K562 (cell line): ENCODE measurements around the gene C1QTNF5. TPM values are rescaled to one million over a fixed set of nuclear protein-coding genes. Genes with fewer than 3 reads are reported as not detected.

Experiments
- ATAC-seq: fragments of 200-7000 bp; cut with Tn5 transposase; 3 replicates; pipeline ENCODE4 v1.9.1; 2020; ENCODE audit warnings: moderate library complexity
- BruUV-seq: library from RNA; stranded (reverse); fragments of 400-500 nt; replicated peaks from 2 replicates; lab custom pipeline; 2021; lab: Mats Ljungman, UMichigan
- CTCF ChIA-PET: fragments of 300-600 bp; formaldehyde crosslinking; extraction: SDS; loops from one replicate; lab custom pipeline; 2021; ENCODE audit warnings: low intra/inter-chr PET ratio; lab: Yijun Ruan, JAX
- POLR2A ChIA-PET: fragments of 300-600, 350-650 bp; sonication (Branson Sonifier 250); formaldehyde crosslinking; extraction: SDS; loops from one replicate; lab custom pipeline; 2021; ENCODE audit warnings: antibody characterized with exemption, inconsistent platforms; lab: Yijun Ruan, JAX
- DNase-seq, 4 experiments: peaks; one replicate each; pipeline versions ENCODE4 v3.0.0 to v3.0.0-alpha.2; 2011 to 2018; ENCODE audit warnings: low spot score in 3 of 4, mixed read lengths in 3 of 4; ENCODE audit errors: extremely low read depth in 1 of 4
- FAIRE-seq: peaks from 2 replicates; lab custom pipeline; 2011; peaks lifted over from hg19 to GRCh38; lab: Jason Lieb, UNC
- H2AFZ ChIP-seq: 2 replicates; pipeline ENCODE4 v1.6.0; 2011; ENCODE audit warnings: low read depth, low read length, control low read depth, inconsistent platforms
- H3K27ac ChIP-seq: fragments of 200-600 bp; 3 replicates; pipeline ENCODE4 v1.8.0; 2011; ENCODE audit warnings: low read depth, mild to moderate bottlenecking, control low read depth, inconsistent platforms, low read length, moderate library complexity, mixed read lengths; ENCODE audit errors: extremely low read depth
- H3K27me3 ChIP-seq, 2 experiments: fragments of 300-600 bp in 1 of 2; 2 replicates in 1 of 2; 3 replicates in 1 of 2; pipeline versions ENCODE4 v1.6.0 to v1.8.0; 2011; ENCODE audit warnings: inconsistent platforms in 2 of 2, low read length in 2 of 2, mild to moderate bottlenecking in 1 of 2, mixed read lengths in 1 of 2, moderate library complexity in 1 of 2; ENCODE audit not compliant: control insufficient read depth in 2 of 2, insufficient read depth in 2 of 2
- H3K36me3 ChIP-seq: fragments of 300-600 bp; 3 replicates; pipeline ENCODE4 v1.8.0; 2011; ENCODE audit warnings: mild to moderate bottlenecking, low read length, inconsistent platforms; ENCODE audit not compliant: control insufficient read depth, insufficient read depth
- H3K4me1 ChIP-seq, 2 experiments: fragments of 200-600 bp in 1 of 2; replicated peaks in 1 of 2; 2 replicates in 1 of 2; 3 replicates in 1 of 2; pipeline versions ENCODE4 v1.5.1 to v1.8.0; 2011; ENCODE audit warnings: inconsistent platforms in 2 of 2, low read length in 2 of 2, mild to moderate bottlenecking in 1 of 2, mixed read lengths in 1 of 2, moderate library complexity in 1 of 2; ENCODE audit not compliant: control insufficient read depth in 2 of 2, insufficient read depth in 2 of 2
- H3K4me2 ChIP-seq: 2 replicates; pipeline ENCODE4 v1.6.1; 2011; ENCODE audit warnings: low read length, control low read depth, inconsistent platforms, mixed read lengths; ENCODE audit not compliant: insufficient read depth
- H3K4me3 ChIP-seq: fragments of 200-600 bp; sonication (generic), shearing (Covaris generic); 2 replicates; pipeline ENCODE4 v1.5.1; 2016; ENCODE audit warnings: control low read depth, inconsistent platforms
- H3K79me2 ChIP-seq: fragments of 200-600 bp; 3 replicates; pipeline ENCODE4 v1.8.0; 2011; ENCODE audit warnings: low read length, inconsistent platforms; ENCODE audit not compliant: control insufficient read depth, insufficient read depth
- H3K9ac ChIP-seq, 2 experiments: 2 replicates each; pipeline versions ENCODE4 v1.6.0 to v1.6.1; 2011; ENCODE audit warnings: low read depth in 2 of 2, low read length in 2 of 2, control low read depth in 1 of 2, inconsistent platforms in 1 of 2, mild to moderate bottlenecking in 1 of 2, mixed read lengths in 1 of 2; ENCODE audit not compliant: insufficient read depth in 1 of 2
- H3K9me1 ChIP-seq: one replicate; pipeline ENCODE4 v1.6.0; 2011; ENCODE audit warnings: inconsistent platforms, mild to moderate bottlenecking, low read length, moderate library complexity; ENCODE audit not compliant: control insufficient read depth, insufficient read depth
- H3K9me3 ChIP-seq: replicated peaks from 2 replicates; pipeline ENCODE4 v1.5.1; 2011; ENCODE audit warnings: low read depth, low read length, inconsistent platforms; ENCODE audit not compliant: control insufficient read depth, insufficient read depth
- H4K20me1 ChIP-seq: replicated peaks from 2 replicates; pipeline ENCODE4 v1.6.1; 2011; ENCODE audit warnings: low read length, inconsistent platforms, mixed read lengths; ENCODE audit not compliant: control insufficient read depth, insufficient read depth
- HDAC2 ChIP-seq: fragments of 450-650 bp; IDR thresholded peaks from 2 replicates; pipeline ENCODE4 v1.6.1; 2016; ENCODE audit warnings: mild to moderate bottlenecking
- MEIS2 ChIP-seq: fragments of 450-650 bp; IDR thresholded peaks from 2 replicates; pipeline ENCODE4 v1.6.1; 2014; ENCODE audit warnings: mild to moderate bottlenecking; ENCODE audit not compliant: partially characterized antibody
- PTRF ChIP-seq: fragments of 450-650 bp; IDR thresholded peaks from 2 replicates; pipeline ENCODE4 v1.6.1; 2016; ENCODE audit warnings: mild to moderate bottlenecking, missing genetic modification characterization, missing compliant biosample characterization
- RAD21 ChIP-seq, 2 experiments: fragments of 250-450 bp in 1 of 2; fragments of 450-650 bp in 1 of 2; sonication (Bioruptor Pico) in 1 of 2; formaldehyde crosslinking in 1 of 2; IDR thresholded peaks in 1 of 2; conservative IDR thresholded peaks in 1 of 2; 2 replicates each; pipeline versions ENCODE4 v1.4.0 to v1.8.0; 2020 to 2022; ENCODE audit warnings: mild to moderate bottlenecking in 2 of 2, moderate library complexity in 1 of 2
- SREBF2 ChIP-seq: sonication (generic); formaldehyde crosslinking; IDR thresholded peaks from 2 replicates; pipeline ENCODE4 v1.4.0; 2020; ENCODE audit warnings: mild to moderate bottlenecking, missing genetic modification reagents
- TAL1 ChIP-seq: fragments of 450-650 bp; IDR thresholded peaks from 2 replicates; pipeline ENCODE4 v1.6.1; 2016; ENCODE audit warnings: mild to moderate bottlenecking
- WGBS: fragments of 100-300 bp; shearing (Covaris generic); methylation state at CpG from one replicate; pipeline ENCODE4 v1.1.6; 2016; ENCODE audit warnings: low coverage, mixed read lengths; ENCODE audit not compliant: insufficient coverage; ENCODE audit errors: missing lambda C conversion rate; 5-methylcytosine and 5-hydroxymethylcytosine counted together
- in situ Hi-C: fragments of 300-500 bp; cut with MboI; formaldehyde crosslinking; loops from 4 replicates; pipeline ENCODE4 v1.15.0; 2018; ENCODE audit warnings: inconsistent platforms, mixed read lengths
- intact Hi-C: fragments of 100-400 bp; cut with micrococcal nuclease; formaldehyde crosslinking; loops from 2 replicates; pipeline ENCODE4 v1.14.2; 2022
- polyA plus RNA-seq, 8 experiments: library from polyadenylated mRNA; depleted of rRNA in 4 of 8; stranded (reverse) in 5 of 8; unstranded in 3 of 8; fragments of >200 nt; fragmentation: Nextera tagmentation in 2 of 8; fragmentation: Illumina TruSeq in 1 of 8; extraction: Ambion mirVana in 2 of 8; extraction: Trizol in 1 of 8; gene quantifications; 2 replicates each; pipeline versions ENCODE4 v1.2.1 to v1.2.3, GENCODE V29; 2011 to 2014; ENCODE audit warnings: inconsistent platforms in 1 of 8, missing spikeins in 1 of 8
- total RNA-seq, 7 experiments: library from RNA; depleted of rRNA in 6 of 7; stranded (reverse); fragments of >200 nt in 6 of 7; fragmentation: Illumina TruSeq in 2 of 7; extraction: Trizol in 2 of 7; gene quantifications; 2 replicates each; pipeline versions ENCODE4 v1.2.1 to v1.2.3, GENCODE V29; 2011 to 2021; ENCODE audit warnings: low replicate concordance in 1 of 7
- TF ChIP-seq, protein P1 (sequence below), 2 experiments: IDR thresholded peaks in 1 of 2; conservative IDR thresholded peaks in 1 of 2; 2 replicates each; pipeline ENCODE4 v1.6.1; 2016; ENCODE audit warnings: low read depth in 2 of 2, mild to moderate bottlenecking in 1 of 2, missing compliant biosample characterization in 1 of 2, missing genetic modification characterization in 1 of 2, moderate library complexity in 1 of 2
- TF ChIP-seq, protein P2 (sequence below), 2 experiments: fragments of 450-650 bp; formaldehyde crosslinking in 1 of 2; IDR thresholded peaks; 2 replicates each; pipeline versions ENCODE4 v1.4.0 to v1.6.1; 2014 to 2020; ENCODE audit warnings: mild to moderate bottlenecking in 2 of 2, borderline replicate concordance in 1 of 2, low read depth in 1 of 2

The C1QTNF5 gene
- total and polyA plus RNA-seq, 9 of the 15 experiments (the other 6 are each of a cell fraction or from before 2014, with no cell fraction given), result 0.07 to 0.76 (median 0.24) TPM; not detected in 1

DNA sequence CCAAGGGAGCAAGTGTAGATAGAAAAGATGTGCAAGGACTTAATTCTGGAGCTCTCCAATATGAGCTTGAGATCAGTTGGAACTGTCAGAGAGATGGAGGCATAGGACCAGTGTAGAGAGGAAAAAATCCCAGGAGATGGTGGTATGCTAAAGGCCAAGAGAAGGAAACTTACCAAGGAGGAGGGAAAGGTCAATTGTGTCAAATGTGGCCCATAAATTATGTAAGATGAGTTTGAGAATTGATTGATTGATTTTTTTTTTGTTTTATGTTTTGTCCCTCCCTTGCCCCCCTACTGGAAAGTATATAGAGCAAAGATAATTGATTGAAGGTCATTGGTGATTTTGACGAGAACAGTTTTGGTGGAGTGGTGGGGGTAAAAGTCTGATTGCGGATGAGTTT is 43.6 kb upstream of the C1QTNF5 start:
- FAIRE-seq (no peak), DNase-seq (peak in 1 of 4 experiments; percentile 3), ATAC-seq (no peak)
- Histone ChIP-seq H3K27ac (no peak overlapping the region), H3K36me3 (no peaks in the 10 kb centered on the region), H3K27me3 (no peaks in the 10 kb centered on the region), H3K4me2 (no peak overlapping the region), H4K20me1 (no peaks in the 10 kb centered on the region), H3K9me3 (no peaks in the 10 kb centered on the region; the same call in 1 of the 2 replicates), H3K9me1 (no peaks in the 10 kb centered on the region), H3K4me3 (no peak overlapping the region), H3K9ac (no peak overlapping the region), H2AFZ (no peak overlapping the region), H3K79me2 (peaks cover 14% of the 10 kb centered on the region), H3K4me1 (peaks cover 14 to 22% of the 10 kb centered on the region in 2 experiments)
- ChIA-PET POLR2A (interaction anchor here (1.1 kb wide), 1 partner anchor 9 kb away, joined by 4 read pairs; no protein-coding TSS in a partner anchor), CTCF (interaction anchor here (1.3 kb wide), 1 partner anchor 91 kb away, joined by 4 read pairs; no protein-coding TSS in a partner anchor)
- intact Hi-C loops (no loop called here), in situ Hi-C loops (no loop called here)
- BruUV-seq, result no TSS peak
- WGBS, result 58% methylated on average over 2 of the region's 2 CpGs
- TF ChIP-seq, protein P1, sequence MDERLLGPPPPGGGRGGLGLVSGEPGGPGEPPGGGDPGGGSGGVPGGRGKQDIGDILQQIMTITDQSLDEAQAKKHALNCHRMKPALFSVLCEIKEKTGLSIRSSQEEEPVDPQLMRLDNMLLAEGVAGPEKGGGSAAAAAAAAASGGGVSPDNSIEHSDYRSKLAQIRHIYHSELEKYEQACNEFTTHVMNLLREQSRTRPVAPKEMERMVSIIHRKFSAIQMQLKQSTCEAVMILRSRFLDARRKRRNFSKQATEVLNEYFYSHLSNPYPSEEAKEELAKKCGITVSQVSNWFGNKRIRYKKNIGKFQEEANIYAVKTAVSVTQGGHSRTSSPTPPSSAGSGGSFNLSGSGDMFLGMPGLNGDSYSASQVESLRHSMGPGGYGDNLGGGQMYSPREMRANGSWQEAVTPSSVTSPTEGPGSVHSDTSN (CRISPR knock-in tag; IDR thresholded peaks at IDR 0.05; ENCODE audit: low read depth), result no peak
- TF ChIP-seq, protein P1 (tag; conservative IDR thresholded peaks at IDR 0.05; ENCODE audit: low read depth), result peak; percentile 70
- TF ChIP-seq HDAC2, result no peak
- TF ChIP-seq PTRF (tag), result no peak
- peak; percentile 41 for TF ChIP-seq MEIS2
- TF ChIP-seq RAD21 (CRISPR knock-in tag; conservative IDR thresholded peaks at IDR 0.05 in 1 of 2, IDR thresholded peaks at IDR 0.05 in 1 of 2), result peak in 1 of 2 experiments; percentile 27; a peak in 2 of 4 replicates
- TF ChIP-seq SREBF2 (CRISPR knock-in tag), result no peak
- TF ChIP-seq, protein P2, sequence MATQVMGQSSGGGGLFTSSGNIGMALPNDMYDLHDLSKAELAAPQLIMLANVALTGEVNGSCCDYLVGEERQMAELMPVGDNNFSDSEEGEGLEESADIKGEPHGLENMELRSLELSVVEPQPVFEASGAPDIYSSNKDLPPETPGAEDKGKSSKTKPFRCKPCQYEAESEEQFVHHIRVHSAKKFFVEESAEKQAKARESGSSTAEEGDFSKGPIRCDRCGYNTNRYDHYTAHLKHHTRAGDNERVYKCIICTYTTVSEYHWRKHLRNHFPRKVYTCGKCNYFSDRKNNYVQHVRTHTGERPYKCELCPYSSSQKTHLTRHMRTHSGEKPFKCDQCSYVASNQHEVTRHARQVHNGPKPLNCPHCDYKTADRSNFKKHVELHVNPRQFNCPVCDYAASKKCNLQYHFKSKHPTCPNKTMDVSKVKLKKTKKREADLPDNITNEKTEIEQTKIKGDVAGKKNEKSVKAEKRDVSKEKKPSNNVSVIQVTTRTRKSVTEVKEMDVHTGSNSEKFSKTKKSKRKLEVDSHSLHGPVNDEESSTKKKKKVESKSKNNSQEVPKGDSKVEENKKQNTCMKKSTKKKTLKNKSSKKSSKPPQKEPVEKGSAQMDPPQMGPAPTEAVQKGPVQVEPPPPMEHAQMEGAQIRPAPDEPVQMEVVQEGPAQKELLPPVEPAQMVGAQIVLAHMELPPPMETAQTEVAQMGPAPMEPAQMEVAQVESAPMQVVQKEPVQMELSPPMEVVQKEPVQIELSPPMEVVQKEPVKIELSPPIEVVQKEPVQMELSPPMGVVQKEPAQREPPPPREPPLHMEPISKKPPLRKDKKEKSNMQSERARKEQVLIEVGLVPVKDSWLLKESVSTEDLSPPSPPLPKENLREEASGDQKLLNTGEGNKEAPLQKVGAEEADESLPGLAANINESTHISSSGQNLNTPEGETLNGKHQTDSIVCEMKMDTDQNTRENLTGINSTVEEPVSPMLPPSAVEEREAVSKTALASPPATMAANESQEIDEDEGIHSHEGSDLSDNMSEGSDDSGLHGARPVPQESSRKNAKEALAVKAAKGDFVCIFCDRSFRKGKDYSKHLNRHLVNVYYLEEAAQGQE (IDR thresholded peaks at IDR 0.05; ENCODE audit: borderline replicate concordance), result 0 out of 2 replicates have a peak, but pooled peaks have one; percentile 6
- TF ChIP-seq, protein P2 (CRISPR knock-in tag; IDR thresholded peaks at IDR 0.05; ENCODE audit: low read depth), result no peak
- no peak for TF ChIP-seq TAL1
